Endothelial cell (in vitro differentiated cells): ENCODE measurements around the gene ANXA2. TPM values are rescaled to one million over a fixed set of nuclear protein-coding genes. Genes with fewer than 3 reads are reported as not detected.

Source experiments
- DNase-seq: peaks from one replicate; pipeline ENCODE4 v3.0.0; 2021; ENCODE audit warnings: low spot score
- H3K27ac Mint-ChIP-seq: one replicate; pipeline ENCODE4 v1.8.0; 2021; ENCODE audit warnings: mixed read lengths, inconsistent platforms; ENCODE audit not compliant: unreplicated experiment
- H3K27me3 Mint-ChIP-seq: one replicate; pipeline ENCODE4 v1.8.0; 2021; ENCODE audit warnings: mild to moderate bottlenecking, moderate library complexity, mixed read lengths, inconsistent platforms; ENCODE audit not compliant: unreplicated experiment
- H3K36me3 Mint-ChIP-seq: one replicate; pipeline ENCODE4 v1.8.0; 2021; ENCODE audit warnings: mild to moderate bottlenecking, low read depth, mixed read lengths, inconsistent platforms; ENCODE audit not compliant: unreplicated experiment
- H3K4me1 Mint-ChIP-seq: one replicate; pipeline ENCODE4 v1.8.0; 2021; ENCODE audit warnings: mild to moderate bottlenecking, mixed read lengths, inconsistent platforms; ENCODE audit not compliant: unreplicated experiment
- H3K4me3 Mint-ChIP-seq: one replicate; pipeline ENCODE4 v1.8.0; 2021; ENCODE audit warnings: mild to moderate bottlenecking, mixed read lengths, inconsistent platforms; ENCODE audit not compliant: unreplicated experiment
- H3K9me3 Mint-ChIP-seq: one replicate; pipeline ENCODE4 v1.8.0; 2021; ENCODE audit warnings: mixed read lengths, inconsistent platforms; ENCODE audit not compliant: unreplicated experiment
- total RNA-seq: library from RNA; stranded (reverse); fragmentation: NEBNext Ultra II Directional; extraction: Animal tissue kit (Norgen Biotek cat#: 25700); gene quantifications from one replicate; pipeline ENCODE4 v1.2.1, GENCODE V29; 2021; ENCODE audit not compliant: unreplicated experiment
- TF ChIP-seq, protein P1 (sequence below): fragments of 200-600 bp; sonication (generic); IDR thresholded peaks from one replicate; pipeline ENCODE4 v1.5.0; 2021; ENCODE audit warnings: antibody characterized with exemption; ENCODE audit not compliant: unreplicated experiment

ANXA2 gene
- total RNA-seq, 1 donor from 2014 or later, result 283 TPM

DNA sequence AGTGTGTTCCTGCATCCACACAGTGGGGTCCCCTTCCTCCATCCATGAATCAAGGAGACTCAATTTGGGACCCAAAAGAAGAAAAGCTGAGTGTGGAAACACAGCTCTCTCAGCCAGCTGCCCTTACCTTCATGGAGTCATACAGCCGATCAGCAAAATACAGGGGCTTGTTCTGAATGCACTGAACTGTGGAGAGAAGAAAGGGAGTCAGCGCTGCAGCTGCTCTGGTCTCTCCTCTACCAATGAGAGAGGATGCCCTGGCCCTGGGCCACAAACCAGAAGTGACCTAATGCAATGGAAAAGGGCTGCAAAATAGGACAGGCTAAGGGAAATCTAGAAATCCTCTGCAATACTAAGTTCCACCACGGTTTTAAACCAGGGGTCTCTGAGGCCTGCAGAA lies 46.7 kb downstream of the ANXA2 start:
- peaks cover 10% of the 10 kb centered on the region for H3K27me3 Mint-ChIP-seq
- peaks cover 55% of the 10 kb centered on the region for H3K36me3 Mint-ChIP-seq
- no peak overlapping the region for H3K27ac Mint-ChIP-seq
- no peak for DNase-seq
- H3K9me3 Mint-ChIP-seq, result no peaks in the 10 kb centered on the region
- TF ChIP-seq, protein P1, sequence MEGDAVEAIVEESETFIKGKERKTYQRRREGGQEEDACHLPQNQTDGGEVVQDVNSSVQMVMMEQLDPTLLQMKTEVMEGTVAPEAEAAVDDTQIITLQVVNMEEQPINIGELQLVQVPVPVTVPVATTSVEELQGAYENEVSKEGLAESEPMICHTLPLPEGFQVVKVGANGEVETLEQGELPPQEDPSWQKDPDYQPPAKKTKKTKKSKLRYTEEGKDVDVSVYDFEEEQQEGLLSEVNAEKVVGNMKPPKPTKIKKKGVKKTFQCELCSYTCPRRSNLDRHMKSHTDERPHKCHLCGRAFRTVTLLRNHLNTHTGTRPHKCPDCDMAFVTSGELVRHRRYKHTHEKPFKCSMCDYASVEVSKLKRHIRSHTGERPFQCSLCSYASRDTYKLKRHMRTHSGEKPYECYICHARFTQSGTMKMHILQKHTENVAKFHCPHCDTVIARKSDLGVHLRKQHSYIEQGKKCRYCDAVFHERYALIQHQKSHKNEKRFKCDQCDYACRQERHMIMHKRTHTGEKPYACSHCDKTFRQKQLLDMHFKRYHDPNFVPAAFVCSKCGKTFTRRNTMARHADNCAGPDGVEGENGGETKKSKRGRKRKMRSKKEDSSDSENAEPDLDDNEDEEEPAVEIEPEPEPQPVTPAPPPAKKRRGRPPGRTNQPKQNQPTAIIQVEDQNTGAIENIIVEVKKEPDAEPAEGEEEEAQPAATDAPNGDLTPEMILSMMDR, result no peak
- no peak overlapping the region for H3K4me3 Mint-ChIP-seq
- H3K4me1 Mint-ChIP-seq, result no peaks in the 10 kb centered on the region

DNA sequence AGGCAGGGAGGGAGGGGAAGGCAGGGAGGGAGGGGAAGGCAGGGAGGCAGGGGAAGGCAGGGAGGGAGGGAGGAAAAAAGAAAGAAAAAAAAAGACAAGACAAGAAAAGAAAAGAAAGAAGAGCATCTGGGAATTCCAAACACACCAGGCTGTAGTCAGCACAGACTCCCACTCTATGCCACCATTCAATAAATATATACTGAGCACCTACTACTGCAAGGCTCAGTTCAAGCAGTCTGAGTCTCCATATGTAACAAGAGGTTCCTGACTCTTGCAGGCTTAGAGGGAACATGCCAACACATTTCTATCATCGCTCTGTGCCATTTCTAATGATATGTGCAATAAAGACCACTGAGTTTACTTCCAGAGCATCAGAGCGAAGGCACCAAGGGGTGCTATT lies 47.7 kb downstream of the ANXA2 start:
- Mint-ChIP-seq H3K9me3 (no peaks in the 10 kb centered on the region), H3K27me3 (peaks cover 6% of the 10 kb centered on the region), H3K27ac (no peak overlapping the region), H3K4me3 (no peak overlapping the region), H3K4me1 (no peaks in the 10 kb centered on the region), H3K36me3 (peaks cover 47% of the 10 kb centered on the region)
- TF ChIP-seq, protein P1, result no peak
- no peak for DNase-seq

DNA sequence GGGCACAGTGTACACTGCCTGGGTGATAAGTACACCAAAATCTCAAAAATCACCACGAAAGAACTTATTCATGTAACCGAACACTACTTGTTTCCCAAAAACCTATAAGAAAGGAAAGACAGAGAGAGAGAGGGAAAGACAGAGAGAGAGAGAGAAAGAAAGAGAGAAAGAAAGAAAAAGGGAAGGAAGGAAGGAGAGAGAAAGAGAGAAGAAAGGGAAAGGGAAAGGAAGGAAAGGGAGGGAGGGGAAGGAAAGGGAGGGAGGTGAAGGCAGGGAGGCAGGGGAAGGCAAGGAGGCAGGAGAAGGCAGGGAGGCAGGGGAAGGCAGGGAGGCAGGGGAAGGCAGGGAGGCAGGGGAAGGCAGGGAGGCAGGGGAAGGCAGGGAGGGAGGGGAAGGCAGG lies 48.2 kb downstream of the ANXA2 start:
- peaks cover 42% of the 10 kb centered on the region for H3K36me3 Mint-ChIP-seq
- H3K4me1 Mint-ChIP-seq, result no peaks in the 10 kb centered on the region
- no peaks in the 10 kb centered on the region for H3K9me3 Mint-ChIP-seq
- H3K27ac Mint-ChIP-seq, result peak overlapping the region; percentile 20
- H3K4me3 Mint-ChIP-seq, result peak overlapping the region; percentile 28
- peaks cover 4% of the 10 kb centered on the region for H3K27me3 Mint-ChIP-seq
- TF ChIP-seq, protein P1, result no peak
- DNase-seq, result no peak

DNA sequence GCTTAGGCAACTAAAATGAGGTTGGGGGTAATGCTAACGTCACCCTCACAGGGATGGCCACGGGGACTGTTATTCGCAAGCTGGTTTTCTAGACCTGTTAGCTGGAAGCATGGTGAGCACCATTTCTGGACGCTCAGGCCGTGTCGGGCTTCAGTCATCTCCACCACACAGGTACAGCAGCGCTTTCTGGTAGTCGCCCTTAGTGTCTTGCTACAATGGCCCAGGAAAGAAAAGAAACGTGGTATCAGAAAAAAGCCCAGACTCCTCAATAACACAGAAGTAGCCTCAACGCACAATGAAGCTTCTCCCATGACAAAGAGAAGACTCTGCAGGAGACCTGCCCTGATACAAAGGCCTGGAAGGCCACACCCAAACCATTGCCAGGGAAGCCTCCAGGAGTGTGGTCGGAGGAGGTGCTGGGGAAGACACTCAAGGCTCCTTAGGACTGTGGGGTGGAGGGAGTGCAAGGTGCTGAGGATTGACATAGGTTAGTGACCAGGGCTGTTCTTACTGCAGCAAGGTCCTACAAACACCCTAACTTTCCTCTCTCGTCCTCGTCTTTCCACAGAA lies 50.2 kb downstream of the ANXA2 start:
- Mint-ChIP-seq H3K27me3 (peaks cover 4% of the 10 kb centered on the region), H3K4me1 (peaks cover 4% of the 10 kb centered on the region), H3K9me3 (no peaks in the 10 kb centered on the region), H3K4me3 (no peak overlapping the region), H3K27ac (no peak overlapping the region), H3K36me3 (peaks cover 37% of the 10 kb centered on the region)
- TF ChIP-seq, protein P1, result no peak
- DNase-seq, result no peak

DNA sequence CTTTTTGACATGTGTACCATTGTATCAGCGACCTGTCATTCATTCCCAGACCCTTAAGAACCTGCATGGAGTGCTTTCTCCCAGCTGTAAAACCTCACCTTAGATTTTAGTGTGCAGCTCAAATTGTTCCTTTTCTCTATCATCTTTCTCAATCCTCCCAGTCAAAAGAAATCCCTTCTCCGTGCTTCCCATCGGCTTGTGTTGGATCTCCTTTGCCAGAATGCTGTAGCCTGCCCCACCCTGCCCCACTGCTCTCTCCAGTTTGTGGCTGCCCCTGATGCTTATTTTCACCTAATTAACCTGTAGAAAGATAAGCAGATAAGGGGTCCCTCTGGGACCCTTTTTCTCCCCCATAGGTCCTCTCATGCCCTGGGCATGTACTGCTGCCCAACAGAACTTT lies 51.1 kb downstream of the ANXA2 start:
- TF ChIP-seq, protein P1, result no peak
- no peak overlapping the region for H3K27ac Mint-ChIP-seq
- peaks cover 4% of the 10 kb centered on the region for H3K4me1 Mint-ChIP-seq
- H3K27me3 Mint-ChIP-seq, result peaks cover 4% of the 10 kb centered on the region
- no peak overlapping the region for H3K4me3 Mint-ChIP-seq
- no peak for DNase-seq
- peaks cover 29% of the 10 kb centered on the region for H3K36me3 Mint-ChIP-seq
- no peaks in the 10 kb centered on the region for H3K9me3 Mint-ChIP-seq
